ENCODE data around the gene RFPL2.
"Not testable (repeated sequence)": the region's sequence is repeated elsewhere in the genome, so short reads cannot be mapped to it uniquely, and the experiment has no call there.

Gene RFPL2

DNA sequence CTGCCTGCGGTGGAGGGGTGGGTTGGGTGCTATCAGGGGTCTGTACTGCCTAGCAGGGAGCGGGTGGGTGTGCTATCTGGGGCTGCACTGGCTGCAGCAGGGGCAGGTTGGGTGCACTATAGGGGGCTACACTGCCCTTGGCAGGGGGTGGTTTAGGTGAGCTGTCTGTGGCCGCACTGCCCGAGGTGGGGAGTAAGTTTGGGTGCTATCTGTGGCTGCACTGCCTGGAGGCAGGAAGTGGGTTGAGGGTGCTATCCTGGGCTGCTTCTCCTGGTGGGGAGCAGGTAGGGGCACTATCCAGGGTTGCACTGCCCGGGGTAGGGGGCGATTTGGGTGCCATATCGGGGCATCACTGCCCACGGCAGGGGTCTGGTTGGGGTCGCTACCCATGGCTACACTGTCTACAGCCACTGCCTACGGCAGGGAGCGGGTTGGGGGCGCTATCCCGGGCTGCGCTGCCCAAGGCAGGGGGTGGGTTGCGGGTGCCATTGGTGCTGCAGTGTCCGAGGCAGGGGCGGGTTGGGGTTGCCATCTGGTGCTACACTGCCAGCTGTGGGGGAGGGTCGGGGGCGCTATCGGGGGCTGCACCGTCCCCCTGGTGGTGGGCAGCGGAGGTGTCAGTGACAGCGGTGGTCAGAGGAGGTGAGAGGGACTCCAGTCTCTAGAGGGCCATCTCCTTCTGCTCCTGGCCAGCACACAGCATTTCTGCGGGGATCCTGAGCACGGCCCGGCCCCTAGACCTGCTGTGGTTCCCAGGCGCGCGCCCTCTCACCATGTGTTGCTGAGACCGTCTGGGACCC is 1.3 kb upstream of the RFPL2 start:
- no peak for DNase-seq

DNA sequence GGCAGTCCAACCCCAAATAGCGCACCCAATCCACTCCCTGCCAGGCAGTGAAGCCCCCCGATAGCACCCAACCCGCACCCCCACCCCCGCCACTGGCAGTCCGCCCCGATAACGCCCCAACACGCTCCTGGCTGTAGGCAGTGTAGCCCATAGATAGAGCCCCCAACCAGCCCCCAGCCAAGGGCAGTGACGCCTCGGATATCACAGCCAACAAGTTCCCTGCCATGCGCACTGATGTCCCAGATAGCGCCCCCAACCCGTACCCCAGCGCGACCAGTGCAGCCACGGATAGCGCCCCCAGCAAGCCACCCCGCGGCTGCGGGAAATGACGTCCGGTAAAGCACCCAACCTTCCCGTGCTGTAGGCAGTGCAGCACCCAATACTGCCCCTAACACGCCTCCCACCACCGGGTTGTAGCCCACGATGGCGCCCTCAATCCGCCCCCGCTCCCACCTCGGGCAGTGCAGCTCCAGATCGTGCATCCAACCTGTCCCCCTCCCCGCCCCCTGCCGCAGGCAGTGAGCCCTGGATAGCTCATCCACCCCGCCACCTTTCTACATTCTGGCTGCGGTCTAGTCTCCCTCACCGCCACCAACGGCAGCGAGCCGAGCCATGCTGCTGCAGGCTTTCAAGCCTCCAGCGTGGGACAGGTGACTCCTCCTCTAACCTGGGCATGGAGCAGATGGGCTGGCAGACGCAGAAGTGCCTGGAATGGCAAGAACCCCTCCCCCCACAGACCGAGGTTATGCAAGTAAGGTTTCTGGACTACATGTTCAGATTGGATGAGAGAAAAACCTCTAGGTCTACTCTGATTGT is 625 bp downstream of the RFPL2 start:
- peak in 1 of 2 donors; percentile 40 for DNase-seq

- no peak for DNase-seq
Measured at GRCh38 chr22:32203181-32204039, 1.5 kb downstream of the RFPL2 start.

DNA sequence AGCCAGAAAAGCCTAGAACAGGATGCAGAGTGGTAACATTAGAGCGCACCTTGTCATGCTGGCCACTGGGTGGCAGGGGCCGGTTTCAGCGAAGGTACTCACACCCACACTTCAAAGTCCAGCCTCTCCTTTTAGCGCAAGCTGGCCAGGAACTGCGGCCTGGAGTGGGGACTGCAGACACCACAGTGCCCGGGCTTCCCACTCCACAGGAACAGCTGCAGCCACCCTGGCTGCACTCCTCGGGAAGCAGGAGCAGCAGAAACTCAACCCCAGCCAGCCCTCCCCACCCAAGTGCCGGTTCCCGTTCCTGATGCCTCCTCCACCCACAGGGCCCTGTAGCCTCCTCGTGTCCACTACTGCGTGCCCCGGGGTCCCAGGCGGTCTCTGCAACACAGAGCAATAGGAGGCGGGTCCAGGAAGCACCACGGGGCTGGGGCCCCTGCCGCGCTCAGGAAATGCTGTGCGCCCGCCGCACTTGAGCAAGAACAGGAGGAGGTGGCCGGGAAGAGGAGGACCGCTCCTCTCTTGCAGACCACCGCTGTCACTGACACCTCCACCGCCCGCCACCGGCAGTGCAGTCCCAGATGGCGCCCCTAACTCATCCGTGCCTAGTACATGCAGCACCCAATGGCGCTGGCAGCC is 2.2 kb downstream of the RFPL2 start:
- peak; percentile 38 to 43 for DNase-seq

GRCh38 chr22:32202161-32202538 is 2.7 kb downstream of the RFPL2 start:
- DNase-seq: no peak

DNA sequence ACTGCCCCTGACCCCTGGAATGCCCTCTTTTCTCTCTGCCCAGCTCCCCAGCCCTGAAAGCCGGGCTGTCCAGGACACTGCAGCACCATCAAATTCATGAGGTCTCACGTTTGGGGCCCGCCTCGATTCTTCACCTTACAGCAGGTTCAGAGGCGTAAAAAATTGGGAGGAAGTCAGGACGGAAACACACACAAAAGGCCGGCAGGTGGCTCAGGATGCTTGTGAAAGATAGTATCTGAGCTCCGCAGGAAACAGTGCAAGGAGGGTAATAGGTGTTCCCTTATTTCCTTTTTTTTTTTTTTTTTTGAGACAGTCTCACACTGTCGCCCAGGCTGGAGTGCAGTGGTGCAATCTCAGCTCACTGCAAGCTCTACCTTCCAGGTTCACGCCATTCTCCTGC is 4.1 kb downstream of the RFPL2 start:
- peak in 1 of 2 donors; percentile 50 for DNase-seq

DNA sequence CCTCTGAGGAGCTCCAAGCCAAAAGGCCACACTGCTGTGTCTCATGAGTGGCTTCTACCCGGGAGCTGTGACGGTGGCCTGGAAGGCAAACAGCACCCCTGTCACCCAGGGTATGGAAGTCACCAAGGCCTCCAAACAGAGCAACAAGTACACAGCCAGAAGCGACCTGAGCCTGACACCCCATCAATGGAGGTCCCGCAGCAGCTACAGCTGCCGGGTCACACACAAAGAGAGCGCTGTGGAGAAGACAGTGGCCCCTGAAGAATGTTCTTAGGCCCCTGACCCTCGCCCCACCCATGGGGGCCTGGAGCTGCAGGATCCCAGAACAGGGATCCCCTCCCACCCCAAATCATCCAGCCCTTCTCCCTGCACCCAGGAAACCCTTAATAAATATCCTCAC is 4.9 kb downstream of the RFPL2 start:
- DNase-seq: no peak

GRCh38 chr22:32199341-32199740 is 5.5 kb downstream of the RFPL2 start:
- DNase-seq: no peak

GRCh38 chr22:32197553-32198226 is 7.2 kb downstream of the RFPL2 start:
- DNase-seq: not testable (repeated sequence)

GRCh38 chr22:32195900-32196299 is 9.0 kb downstream of the RFPL2 start:
- not testable (repeated sequence) for DNase-seq

GRCh38 chr22:32193346-32193745 is 11.5 kb downstream of the RFPL2 start:
- DNase-seq: not testable (repeated sequence)

- DNase-seq: not testable (repeated sequence)
Measured at GRCh38 chr22:32191021-32191420, 13.9 kb downstream of the RFPL2 start.

DNA sequence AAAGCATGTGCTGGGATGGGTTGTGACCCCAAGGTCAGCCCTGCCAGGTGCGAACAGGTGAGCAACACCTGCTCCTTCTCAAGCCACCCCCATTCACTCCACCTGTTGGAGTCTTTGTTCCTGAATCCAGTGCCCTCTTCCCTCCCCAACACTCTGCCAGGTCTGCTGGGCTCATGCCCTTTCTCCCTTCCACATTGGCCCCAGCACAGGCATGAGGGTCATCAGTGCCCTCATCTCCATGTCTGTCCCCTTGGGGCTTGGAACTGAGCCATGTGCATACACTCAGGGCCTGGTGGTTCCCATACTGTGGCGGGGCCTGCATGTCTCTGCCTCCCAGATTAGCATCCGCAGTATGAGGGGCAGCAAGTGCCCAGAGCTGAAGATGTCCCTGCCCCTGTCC is 19.1 kb downstream of the RFPL2 start:
- no peak for DNase-seq

DNA sequence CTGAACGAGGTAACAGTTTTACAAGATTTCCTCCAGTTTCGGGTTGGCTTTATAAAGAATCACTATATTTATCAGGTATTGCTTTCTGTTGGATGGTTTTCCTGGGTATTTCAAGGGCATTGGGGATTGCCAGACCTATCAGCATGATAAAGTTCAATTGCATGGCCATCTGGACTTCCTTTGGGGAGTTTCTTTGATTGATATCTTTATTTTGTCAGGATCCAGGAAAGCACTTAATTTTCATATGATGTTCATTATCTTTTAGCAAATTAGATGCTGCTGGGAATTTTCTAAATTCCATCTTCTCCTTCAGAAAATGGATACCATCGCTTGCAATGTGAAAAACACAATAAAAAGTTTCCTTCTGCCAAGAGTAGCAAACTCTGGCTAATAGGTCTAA is 21.2 kb downstream of the RFPL2 start:
- DNase-seq: no peak

DNA sequence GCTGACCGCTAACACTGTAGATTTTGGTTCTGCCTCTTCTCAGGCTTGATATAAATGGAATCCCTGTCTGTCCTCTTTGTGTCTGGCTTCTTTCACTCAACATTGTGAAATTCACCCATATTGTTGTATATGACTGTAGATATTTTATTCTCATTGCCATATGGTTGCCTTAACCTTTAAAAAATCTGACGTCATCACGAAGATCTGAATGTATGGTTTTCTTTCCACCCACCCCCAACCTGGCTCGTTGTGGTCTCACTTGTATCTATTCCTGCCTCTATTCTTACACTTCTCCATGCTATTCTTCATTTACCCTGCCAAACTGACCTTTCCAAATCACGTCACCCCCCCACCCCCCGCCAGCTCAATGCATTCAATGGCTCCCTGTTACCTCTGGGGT is 23.8 kb downstream of the RFPL2 start:
- DNase-seq: no peak

- no peak for DNase-seq
Measured at GRCh38 chr22:32177221-32177765, 27.6 kb downstream of the RFPL2 start.

GRCh38 chr22:32175683-32176644 is 28.9 kb downstream of the RFPL2 start:
- no peak for DNase-seq

GRCh38 chr22:32175115-32175514 is 29.8 kb downstream of the RFPL2 start:
- no peak for DNase-seq

DNA sequence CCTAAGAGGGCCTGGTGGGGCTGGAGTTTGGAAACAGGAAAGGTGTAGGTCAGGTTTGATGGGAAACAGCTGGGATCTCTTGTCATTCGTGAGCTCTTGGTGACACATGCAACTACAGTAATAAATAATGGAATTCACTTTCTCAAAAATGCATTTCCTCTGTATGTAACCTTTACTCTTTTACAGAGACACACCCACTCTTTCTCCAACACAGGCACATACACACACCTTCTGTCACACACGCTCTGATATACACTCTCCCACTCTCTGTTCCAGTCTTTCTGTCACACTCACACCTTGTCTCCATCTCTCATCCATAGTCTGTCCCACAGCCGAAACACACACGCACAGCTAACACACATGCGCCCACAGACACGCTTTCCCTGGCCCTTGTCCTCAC is 39.2 kb downstream of the RFPL2 start:
- DNase-seq: no peak

DNA sequence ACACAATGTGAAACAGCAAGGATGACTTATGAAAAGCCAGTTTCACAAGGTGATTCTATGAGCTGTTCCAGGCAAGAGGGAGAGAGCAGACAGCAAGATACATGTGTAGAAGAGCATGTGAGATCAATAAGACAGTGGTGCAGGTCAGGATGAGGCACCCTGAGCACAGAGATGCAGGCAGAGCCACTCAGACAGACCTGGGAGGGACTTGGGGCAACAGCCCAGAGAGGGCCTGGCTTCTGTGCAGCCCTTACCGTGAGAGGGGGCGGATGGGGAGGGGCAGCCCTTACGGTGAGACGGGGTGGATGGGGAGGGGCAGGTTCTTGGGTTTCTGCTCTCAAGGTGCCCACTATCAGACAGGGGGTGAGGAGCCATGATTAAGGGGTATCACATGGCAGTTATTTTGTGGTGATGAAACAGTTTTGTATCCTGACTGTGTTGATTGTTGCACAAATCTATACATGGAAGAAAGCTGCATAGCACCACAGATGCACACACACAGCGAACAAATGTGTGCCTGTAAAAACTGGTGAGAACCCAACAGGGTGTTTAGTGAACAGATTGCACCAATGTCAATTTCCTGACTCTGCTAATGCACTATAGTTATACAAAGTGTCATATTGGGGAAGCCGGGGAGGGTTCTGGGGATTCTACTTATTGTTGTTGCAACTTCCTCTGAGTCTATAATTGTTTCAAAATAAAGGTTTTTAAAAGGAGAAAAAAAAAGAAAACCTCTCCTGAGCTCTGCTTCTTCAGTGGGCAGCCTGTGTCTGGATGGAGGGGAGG is 40.6 kb downstream of the RFPL2 start:
- DNase-seq: no peak

All from CD4-positive, alpha-beta T cell treated with Interleukin-4 for 1 hour (primary cell).